ENCODE data around the gene ABLIM3.

DNA sequence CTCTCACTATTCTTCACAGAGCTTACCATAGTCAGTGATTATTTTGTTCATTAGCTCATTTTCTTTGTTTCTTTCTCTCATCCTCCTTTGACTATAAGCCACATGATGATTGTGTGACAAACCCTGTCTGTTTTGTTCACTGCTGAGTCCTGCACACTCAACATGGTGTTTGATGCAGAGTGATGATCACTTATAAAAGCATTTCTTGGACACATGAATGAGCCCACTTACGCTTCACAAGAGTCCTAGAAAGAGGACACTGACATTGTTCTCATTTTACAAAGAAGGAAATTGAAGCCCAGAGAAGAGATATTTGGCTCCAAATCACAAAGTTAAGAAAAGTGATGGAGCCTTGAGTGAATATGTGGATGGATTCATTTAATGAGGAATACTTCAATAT, 13.4 kb downstream of the ABLIM3 start:
- TF ChIP-seq GATA2 (IDR thresholded peaks at IDR 0.05; ENCODE audit: low read depth, low read length) (no peak), GATA3 (IDR thresholded peaks at IDR 0.05; ENCODE audit: low read depth, low read length) (no peak)

Measured in SH-SY5Y (cell line).